HG03565 (cell line): ENCODE results near the gene SMARCD3.

ENCODE experiments used
- ATAC-seq: cut with Tn5 transposase; IDR thresholded peaks from one replicate; pipeline ENCODE4 v1.9.1; 2021; ENCODE audit warnings: mild to moderate bottlenecking, moderate library complexity; ENCODE audit not compliant: unreplicated experiment

SMARCD3 gene

GRCh38 chr7:151192002-151192539 lies 56.4 kb downstream of the SMARCD3 start:
- ATAC-seq: no peak

GRCh38 chr7:151191544-151191943 lies 57.0 kb downstream of the SMARCD3 start:
- no peak for ATAC-seq

DNA sequence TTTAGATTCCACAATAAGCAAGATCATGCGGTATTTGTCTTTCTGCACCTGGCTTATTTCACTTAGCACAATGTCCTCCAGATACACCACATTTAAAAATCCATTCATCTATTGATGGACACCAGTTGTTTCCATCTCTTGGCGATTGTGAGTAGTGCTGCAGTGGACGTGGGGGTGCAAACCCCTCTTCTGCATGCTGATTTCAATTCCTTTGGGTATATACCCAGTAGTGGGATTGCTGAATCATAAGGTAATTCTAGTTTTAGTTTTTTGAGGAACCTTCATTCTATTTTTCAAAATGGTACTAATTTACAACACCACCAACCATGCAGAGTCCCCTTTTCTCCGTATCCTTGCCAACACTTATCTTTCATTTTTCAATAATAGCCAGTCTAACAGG lies 59.5 kb downstream of the SMARCD3 start:
- no peak for ATAC-seq
